Stimulated activated CD8-positive, alpha-beta memory T cell treated with anti-CD3 and anti-CD28 coated beads, Interleukin-7, amount 100 ng/mL, for 48 hours (primary cell): ENCODE measurements around the gene LDLRAD4.

Source experiments
- DNase-seq, 2 donors: peaks; one replicate each; pipeline ENCODE4 v3.0.0-alpha.2; 2020; ENCODE audit warnings: low read depth in 1 of 2; ENCODE audit errors: extremely low read depth in 1 of 2

Gene LDLRAD4

GRCh38 chr18:13618760-13619438 lies 400.3 kb downstream of the LDLRAD4 start:
- no peak for DNase-seq

GRCh38 chr18:13619505-13620205 lies 401.1 kb downstream of the LDLRAD4 start:
- DNase-seq: no peak

GRCh38 chr18:13620206-13620672 lies 401.7 kb downstream of the LDLRAD4 start:
- DNase-seq: no peak

GRCh38 chr18:13620818-13621445 lies 402.4 kb downstream of the LDLRAD4 start:
- no peak for DNase-seq

- no peak for DNase-seq
Observed at GRCh38 chr18:13621446-13621849, 402.9 kb downstream of the LDLRAD4 start.

- no peak for DNase-seq
Observed at GRCh38 chr18:13621886-13622619, 403.5 kb downstream of the LDLRAD4 start.

- DNase-seq: no peak
Observed at GRCh38 chr18:13622751-13623150, 404.2 kb downstream of the LDLRAD4 start.

GRCh38 chr18:13623348-13623747 lies 404.8 kb downstream of the LDLRAD4 start:
- DNase-seq: no peak

- DNase-seq: no peak
Observed at GRCh38 chr18:13623871-13624270, 405.3 kb downstream of the LDLRAD4 start.

- no peak for DNase-seq
Observed at GRCh38 chr18:13624563-13625237, 406.1 kb downstream of the LDLRAD4 start.

- DNase-seq: no peak
Observed at GRCh38 chr18:13625355-13625754, 406.8 kb downstream of the LDLRAD4 start.

- no peak for DNase-seq
Observed at GRCh38 chr18:13625843-13626543, 407.4 kb downstream of the LDLRAD4 start.

- DNase-seq: no peak
Observed at GRCh38 chr18:13626544-13626908, 408.0 kb downstream of the LDLRAD4 start.

GRCh38 chr18:13627639-13628038 lies 409.1 kb downstream of the LDLRAD4 start:
- DNase-seq: no peak

- no peak for DNase-seq
Observed at GRCh38 chr18:13628211-13628610, 409.7 kb downstream of the LDLRAD4 start.

GRCh38 chr18:13629841-13630715 lies 411.5 kb downstream of the LDLRAD4 start:
- no peak for DNase-seq

GRCh38 chr18:13630716-13631268 lies 412.2 kb downstream of the LDLRAD4 start:
- DNase-seq: no peak

- no peak for DNase-seq
Observed at GRCh38 chr18:13633700-13634099, 415.1 kb downstream of the LDLRAD4 start.

GRCh38 chr18:13635046-13635445 lies 416.5 kb downstream of the LDLRAD4 start:
- no peak for DNase-seq
